Endothelial cell of umbilical vein (primary cell): ENCODE measurements around the gene ENAH.

Experiments
- EZH2 ChIP-seq: IDR thresholded peaks from 2 replicates; pipeline ENCODE4 v1.6.1; 2012; ENCODE audit warnings: borderline replicate concordance, low read depth, mild to moderate bottlenecking, moderate library complexity, low read length, inconsistent platforms; ENCODE audit not compliant: severe bottlenecking
- MYC ChIP-seq: IDR thresholded peaks from one replicate; pipeline ENCODE4 v1.6.1; 2011; ENCODE audit warnings: mild to moderate bottlenecking, low read depth, low read length
- POLR2AphosphoS5 ChIP-seq: IDR thresholded peaks from 2 replicates; pipeline ENCODE4 v1.6.1; 2012; ENCODE audit warnings: low read depth, mild to moderate bottlenecking, control low read depth, low read length, moderate library complexity; ENCODE audit not compliant: insufficient read depth
- TF ChIP-seq, protein P1 (sequence below), 2 donors: IDR thresholded peaks; 1 replicate in 1 of 2; 2 replicates in 1 of 2; pipeline ENCODE4 v1.5.1; 2011; ENCODE audit warnings: low read length in 2 of 2, mild to moderate bottlenecking in 2 of 2, moderate library complexity in 2 of 2, control low read depth in 1 of 2, inconsistent platforms in 1 of 2, low read depth in 1 of 2; ENCODE audit not compliant: insufficient read depth in 1 of 2; ENCODE audit errors: extremely low read depth in 1 of 2
- TF ChIP-seq, protein P2 (sequence below): IDR thresholded peaks from 2 replicates; pipeline ENCODE4 v1.6.1; 2011; ENCODE audit not compliant: insufficient read depth, insufficient read length

DNA sequence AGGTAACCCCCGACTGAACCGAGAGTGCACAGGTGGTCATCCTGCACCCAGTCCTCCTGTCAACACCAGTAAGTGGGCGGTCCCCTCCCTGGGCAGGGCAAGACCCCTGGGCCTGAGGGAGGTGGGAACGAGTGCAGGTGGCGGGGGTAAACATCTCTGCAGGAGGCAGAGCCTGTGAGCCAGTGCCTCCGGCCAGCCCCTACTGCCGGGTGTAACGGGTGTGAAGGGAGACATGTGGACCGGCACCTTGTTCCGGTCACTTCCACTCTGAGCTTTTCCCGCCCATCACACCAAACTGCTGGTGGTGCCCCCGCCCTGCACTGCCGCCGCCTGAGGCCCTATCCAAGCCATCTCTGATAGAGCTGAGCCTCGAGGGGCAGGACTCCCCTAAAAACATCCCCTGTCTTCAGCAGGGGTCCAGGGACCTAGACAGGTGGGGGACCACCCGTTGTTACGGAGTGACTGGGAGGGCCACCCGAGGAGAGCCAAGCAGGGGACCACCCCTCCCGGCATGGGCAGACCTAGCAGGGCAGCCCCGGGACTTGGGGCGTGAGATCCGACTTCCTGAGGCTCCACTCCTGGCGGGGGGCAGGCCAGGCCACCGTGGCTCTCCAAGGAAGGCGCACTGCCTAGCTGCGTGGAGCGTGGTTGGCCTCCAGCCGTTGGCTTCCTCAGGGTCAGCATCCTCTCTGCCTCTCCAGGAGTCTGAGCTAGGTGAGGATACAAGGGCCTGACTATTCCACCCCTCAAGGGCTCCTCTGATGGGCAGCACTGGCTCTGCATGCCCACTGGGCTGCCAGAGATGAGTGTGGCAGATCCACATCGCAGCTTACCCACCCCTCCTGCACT is 181.2 kb downstream of the ENAH start:
- TF ChIP-seq, protein P1, sequence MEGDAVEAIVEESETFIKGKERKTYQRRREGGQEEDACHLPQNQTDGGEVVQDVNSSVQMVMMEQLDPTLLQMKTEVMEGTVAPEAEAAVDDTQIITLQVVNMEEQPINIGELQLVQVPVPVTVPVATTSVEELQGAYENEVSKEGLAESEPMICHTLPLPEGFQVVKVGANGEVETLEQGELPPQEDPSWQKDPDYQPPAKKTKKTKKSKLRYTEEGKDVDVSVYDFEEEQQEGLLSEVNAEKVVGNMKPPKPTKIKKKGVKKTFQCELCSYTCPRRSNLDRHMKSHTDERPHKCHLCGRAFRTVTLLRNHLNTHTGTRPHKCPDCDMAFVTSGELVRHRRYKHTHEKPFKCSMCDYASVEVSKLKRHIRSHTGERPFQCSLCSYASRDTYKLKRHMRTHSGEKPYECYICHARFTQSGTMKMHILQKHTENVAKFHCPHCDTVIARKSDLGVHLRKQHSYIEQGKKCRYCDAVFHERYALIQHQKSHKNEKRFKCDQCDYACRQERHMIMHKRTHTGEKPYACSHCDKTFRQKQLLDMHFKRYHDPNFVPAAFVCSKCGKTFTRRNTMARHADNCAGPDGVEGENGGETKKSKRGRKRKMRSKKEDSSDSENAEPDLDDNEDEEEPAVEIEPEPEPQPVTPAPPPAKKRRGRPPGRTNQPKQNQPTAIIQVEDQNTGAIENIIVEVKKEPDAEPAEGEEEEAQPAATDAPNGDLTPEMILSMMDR (IDR thresholded peaks at IDR 0.05; ENCODE audit: extremely low read depth in 1 of 2, insufficient read depth in 1 of 2, low read depth in 1 of 2, low read length in 2 of 2) = no peak
- TF ChIP-seq MYC (no peak), EZH2 (no peak), POLR2AphosphoS5 (no peak)
- TF ChIP-seq, protein P2, sequence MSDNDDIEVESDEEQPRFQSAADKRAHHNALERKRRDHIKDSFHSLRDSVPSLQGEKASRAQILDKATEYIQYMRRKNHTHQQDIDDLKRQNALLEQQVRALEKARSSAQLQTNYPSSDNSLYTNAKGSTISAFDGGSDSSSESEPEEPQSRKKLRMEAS = no peak
